H9 (cell line): Measurements from ENCODE around the gene PARM1. TPM values are rescaled to one million over a fixed set of nuclear protein-coding genes. Genes with fewer than 3 reads are reported as not detected.

ENCODE experiments used
- DNase-seq: peaks from one replicate; pipeline ENCODE4 v3.0.0-alpha.2; 2017
- H2AFZ ChIP-seq: one replicate; pipeline ENCODE4 v1.6.1; 2013; ENCODE audit warnings: mild to moderate bottlenecking, low read length, control low read depth, moderate library complexity
- H2AK5ac ChIP-seq: 2 replicates; pipeline ENCODE4 v1.6.1; 2013; ENCODE audit warnings: low read length, control low read depth, mixed read lengths; ENCODE audit not compliant: insufficient read length
- H2BK120ac ChIP-seq: one replicate; pipeline ENCODE4 v1.6.1; 2013; ENCODE audit warnings: low read depth, mild to moderate bottlenecking, low read length, control low read depth, inconsistent platforms; ENCODE audit not compliant: poor library complexity, severe bottlenecking
- H2BK12ac ChIP-seq: 2 replicates; pipeline ENCODE4 v1.6.1; 2013; ENCODE audit warnings: low read length, control low read depth, mixed read lengths, low read depth; ENCODE audit not compliant: insufficient read length
- H2BK15ac ChIP-seq: 2 replicates; pipeline ENCODE4 v1.6.1; 2013; ENCODE audit warnings: low read depth, low read length, control low read depth
- H2BK20ac ChIP-seq: one replicate; pipeline ENCODE4 v1.6.1; 2013; ENCODE audit warnings: low read depth, mild to moderate bottlenecking, low read length, control low read depth, inconsistent platforms; ENCODE audit not compliant: poor library complexity, severe bottlenecking
- H2BK5ac ChIP-seq: 2 replicates; pipeline ENCODE4 v1.6.1; 2013; ENCODE audit warnings: low read length, control low read depth, mixed read lengths; ENCODE audit not compliant: insufficient read length
- H3K14ac ChIP-seq: 2 replicates; pipeline ENCODE4 v1.6.1; 2013; ENCODE audit warnings: low read length, control low read depth; ENCODE audit not compliant: insufficient read depth
- H3K18ac ChIP-seq: 2 replicates; pipeline ENCODE4 v1.6.1; 2013; ENCODE audit warnings: low read depth, mild to moderate bottlenecking, mixed read lengths, low read length, control low read depth; ENCODE audit not compliant: insufficient read length
- H3K23ac ChIP-seq: 2 replicates; pipeline ENCODE4 v1.6.1; 2013; ENCODE audit warnings: low read length, control low read depth, mixed read lengths, low read depth; ENCODE audit not compliant: insufficient read length
- H3K23me2 ChIP-seq: 2 replicates; pipeline ENCODE4 v1.6.1; 2013; ENCODE audit warnings: low read depth, mild to moderate bottlenecking, mixed read lengths, low read length, control low read depth; ENCODE audit not compliant: insufficient read length, poor library complexity, severe bottlenecking
- H3K27ac ChIP-seq: 2 replicates; pipeline ENCODE4 v1.5.1; 2013; ENCODE audit warnings: low read length, control low read depth, mixed read lengths, low read depth; ENCODE audit not compliant: insufficient read length
- H3K27me3 ChIP-seq: 2 replicates; pipeline ENCODE4 v1.6.1; 2013; ENCODE audit warnings: low read length, control low read depth, inconsistent platforms; ENCODE audit not compliant: insufficient read depth
- H3K4ac ChIP-seq: 2 replicates; pipeline ENCODE4 v1.6.1; 2013; ENCODE audit warnings: low read depth, mild to moderate bottlenecking, control low read depth, inconsistent platforms, low read length, moderate library complexity
- H3K4me1 ChIP-seq: 2 replicates; pipeline ENCODE4 v1.6.1; 2013; ENCODE audit warnings: low read length, control low read depth, inconsistent platforms; ENCODE audit not compliant: insufficient read depth
- H3K4me2 ChIP-seq: 2 replicates; pipeline ENCODE4 v1.6.1; 2013; ENCODE audit warnings: low read length, control low read depth, mixed read lengths; ENCODE audit not compliant: insufficient read length, insufficient read depth
- H3K56ac ChIP-seq: 2 replicates; pipeline ENCODE4 v1.6.1; 2013; ENCODE audit warnings: low read depth, mild to moderate bottlenecking, mixed read lengths, low read length, control low read depth; ENCODE audit not compliant: insufficient read length
- H3K79me1 ChIP-seq: 2 replicates; pipeline ENCODE4 v1.6.1; 2013; ENCODE audit warnings: low read depth, mild to moderate bottlenecking, moderate library complexity, low read length, control low read depth, inconsistent platforms; ENCODE audit not compliant: insufficient read depth, poor library complexity, severe bottlenecking
- H3K79me2 ChIP-seq: 2 replicates; pipeline ENCODE4 v1.6.1; 2013; ENCODE audit warnings: low read length, control low read depth, inconsistent platforms; ENCODE audit not compliant: insufficient read depth
- H3K9ac ChIP-seq: 2 replicates; pipeline ENCODE4 v1.6.1; 2013; ENCODE audit warnings: low read length, control low read depth, mixed read lengths; ENCODE audit not compliant: insufficient read length; ENCODE audit errors: extremely low read depth
- H3K9me3 ChIP-seq: one replicate; pipeline ENCODE4 v1.6.1; 2013; ENCODE audit warnings: low read depth, low read length, inconsistent platforms; ENCODE audit not compliant: control insufficient read depth
- H3T11ph ChIP-seq: one replicate; pipeline ENCODE4 v1.6.1; 2013; ENCODE audit warnings: mild to moderate bottlenecking, low read length, control low read depth, inconsistent platforms
- H4K20me1 ChIP-seq: one replicate; pipeline ENCODE4 v1.6.1; 2013; ENCODE audit not compliant: control insufficient read depth, insufficient read length, insufficient read depth
- H4K5ac ChIP-seq: 2 replicates; pipeline ENCODE4 v1.6.1; 2013; ENCODE audit warnings: low read depth, mild to moderate bottlenecking, mixed read lengths, low read length, control low read depth; ENCODE audit not compliant: insufficient read length
- H4K8ac ChIP-seq: replicated peaks from 2 replicates; pipeline ENCODE4 v1.6.1; 2013; ENCODE audit warnings: low read length, control low read depth, mixed read lengths, low read depth; ENCODE audit not compliant: insufficient read length
- H4K91ac ChIP-seq: 2 replicates; pipeline ENCODE4 v1.6.1; 2013; ENCODE audit warnings: low read depth, mild to moderate bottlenecking, moderate library complexity, mixed read lengths, low read length, control low read depth; ENCODE audit not compliant: insufficient read length
- H3K27ac Mint-ChIP-seq, 3 experiments: 2 replicates in 2 of 3; 3 replicates in 1 of 3; pipeline ENCODE4 v1.8.0; 2020 to 2021; ENCODE audit warnings: mixed read lengths in 3 of 3, mild to moderate bottlenecking in 1 of 3, moderate library complexity in 1 of 3
- H3K27me3 Mint-ChIP-seq: 2 replicates; pipeline ENCODE4 v1.8.0; 2021; ENCODE audit warnings: low read depth, mild to moderate bottlenecking, moderate library complexity, mixed read lengths
- H3K36me3 Mint-ChIP-seq, 3 experiments: 2 replicates in 2 of 3; 3 replicates in 1 of 3; pipeline ENCODE4 v1.8.0; 2020 to 2021; ENCODE audit warnings: low read depth in 3 of 3, mixed read lengths in 3 of 3; ENCODE audit not compliant: insufficient read depth in 1 of 3
- H3K4me1 Mint-ChIP-seq, 2 experiments: 2 replicates each; pipeline ENCODE4 v1.8.0; 2020; ENCODE audit warnings: mixed read lengths in 2 of 2
- H3K4me3 Mint-ChIP-seq, 2 experiments: 2 replicates in 1 of 2; 3 replicates in 1 of 2; pipeline ENCODE4 v1.8.0; 2020 to 2021; ENCODE audit warnings: mild to moderate bottlenecking in 2 of 2, mixed read lengths in 2 of 2, moderate library complexity in 1 of 2
- H3K9me3 Mint-ChIP-seq, 2 experiments: 2 replicates in 1 of 2; 3 replicates in 1 of 2; pipeline ENCODE4 v1.8.0; 2020; ENCODE audit warnings: mild to moderate bottlenecking in 2 of 2, mixed read lengths in 2 of 2, moderate library complexity in 1 of 2
- CTCF ChIP-seq: fragments of 200-600 bp; sonication (generic); conservative IDR thresholded peaks from 3 replicates; pipeline ENCODE4 v1.8.0; 2021; ENCODE audit warnings: antibody characterized with exemption, mild to moderate bottlenecking
- WGBS: extraction: QIAGEN DNeasy Blood & Tissue Kit; methylation state at CpG from one replicate; pipeline ENCODE4 v1.1.7; 2013; ENCODE audit warnings: missing lambda C conversion rate, low lambda C conversion rate, mixed read lengths; ENCODE audit not compliant: insufficient read length; ENCODE audit errors: extremely low coverage; 5-methylcytosine and 5-hydroxymethylcytosine counted together
- total RNA-seq: library from RNA; stranded (reverse); gene quantifications from 2 replicates; pipeline ENCODE4 v1.2.1, GENCODE V29; 2021

Gene PARM1
- total RNA-seq, 1 experiment from 2014 or later = 2.0 TPM

GRCh38 chr4:74897386-74897785 lies 35.5 kb upstream of the PARM1 start:
- Histone ChIP-seq H4K8ac (no peak overlapping the region), H2BK5ac (no peak overlapping the region), H2BK12ac (no peak overlapping the region), H3K9ac (no peak overlapping the region), H3K4ac (no peak overlapping the region), H3K56ac (no peak overlapping the region), H3K79me2 (no peaks in the 10 kb centered on the region), H3K4me1 (peaks cover 2% of the 10 kb centered on the region; the same call in 1 of the 2 replicates), H2AFZ (no peak overlapping the region), H4K91ac (no peak overlapping the region), H2BK120ac (no peak overlapping the region), H4K5ac (no peak overlapping the region), H2BK20ac (no peak overlapping the region), H3T11ph (no peak overlapping the region), H2AK5ac (no peak overlapping the region), H3K9me3 (no peaks in the 10 kb centered on the region), H3K27me3 (no peaks in the 10 kb centered on the region), H2BK15ac (no peak overlapping the region), H3K23ac (no peak overlapping the region), H3K23me2 (no peaks in the 10 kb centered on the region), H3K27ac (no peak overlapping the region), H3K4me2 (no peak overlapping the region), H4K20me1 (no peaks in the 10 kb centered on the region), H3K79me1 (no peaks in the 10 kb centered on the region), H3K14ac (no peak overlapping the region), H3K18ac (no peak overlapping the region)
- Mint-ChIP-seq H3K9me3 (no peaks in the 10 kb centered on the region), H3K27ac (no peak overlapping the region), H3K4me3 (no peak overlapping the region), H3K36me3 (no peaks in the 10 kb centered on the region), H3K4me1 (peaks cover 3 to 7% of the 10 kb centered on the region in 2 experiments; a peak in 3 of 4 replicates), H3K27me3 (no peaks in the 10 kb centered on the region)
- no peak for TF ChIP-seq CTCF
- DNase-seq = no peak
- no CpG with 5 or more reads among the region's 2 CpGs for WGBS
